ENCODE results near the gene EEF2K.

- no peak for TF ChIP-seq POLR2AphosphoS5 (IDR thresholded peaks at IDR 0.05)
- TF ChIP-seq CTCF (IDR thresholded peaks at IDR 0.05) = no peak
- TF ChIP-seq POLR2A (IDR thresholded peaks at IDR 0.05) = no peak
Measured at GRCh38 chr16:22222006-22222405, 15.9 kb downstream of the EEF2K start.
